Epithelial cell of prostate (primary cell): ENCODE results near the gene PORCN.
A peak's percentile ranks its signal among the peaks of the same experiment; 100 is the strongest.
"Not testable (repeated sequence)": the region's sequence is repeated elsewhere in the genome, so short reads cannot be mapped to it uniquely, and the experiment has no call there.

Experiments used
- DNase-seq: peaks from one replicate; pipeline ENCODE4 v3.0.0-alpha.2; 2011; ENCODE audit warnings: low read depth, low spot score
- H3K27ac ChIP-seq: fragments of 450-650 bp; 2 replicates; pipeline ENCODE4 v1.5.1; 2017; ENCODE audit warnings: mild to moderate bottlenecking

The PORCN gene

DNA sequence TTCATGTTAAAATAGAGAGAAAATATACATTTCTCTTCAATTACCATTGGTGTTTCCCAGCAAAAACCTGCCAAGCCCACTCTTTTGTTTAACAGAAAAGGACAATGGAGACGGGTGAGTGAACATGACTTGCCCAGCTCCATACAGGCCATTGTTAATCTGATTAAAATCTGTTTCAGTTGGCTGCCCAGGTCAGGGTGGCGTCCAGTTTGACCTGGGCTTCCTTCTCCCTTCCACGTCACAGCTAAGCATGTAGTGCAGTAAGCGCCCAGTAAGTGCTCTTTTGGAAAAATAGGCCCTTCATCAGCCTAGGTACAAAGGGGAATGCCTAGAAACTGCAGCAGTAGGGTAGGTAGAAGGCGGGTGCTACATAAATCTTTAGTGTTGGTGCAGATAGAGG is 1.5 kb upstream of the PORCN start:
- no peak for DNase-seq
- no peak overlapping the region for H3K27ac ChIP-seq

DNA sequence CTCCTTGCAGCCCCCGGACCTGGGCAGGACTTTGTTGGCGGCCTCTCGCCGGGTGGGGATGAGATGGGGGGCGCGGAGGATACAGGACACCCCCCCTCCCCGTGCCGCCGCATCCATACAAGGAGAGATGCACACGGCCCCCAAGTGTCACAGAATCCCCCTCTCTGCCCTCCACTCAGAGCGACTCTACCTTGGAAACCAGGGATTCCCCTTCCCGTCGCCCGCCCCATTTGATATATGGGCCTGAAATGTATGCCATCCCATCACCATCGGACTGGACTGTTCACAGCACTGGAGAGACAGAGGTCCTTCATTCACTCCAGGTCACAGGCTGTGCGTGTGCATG is 426 bp downstream of the PORCN start:
- DNase-seq, result no peak
- H3K27ac ChIP-seq, result peak overlapping the region; percentile 72

DNA sequence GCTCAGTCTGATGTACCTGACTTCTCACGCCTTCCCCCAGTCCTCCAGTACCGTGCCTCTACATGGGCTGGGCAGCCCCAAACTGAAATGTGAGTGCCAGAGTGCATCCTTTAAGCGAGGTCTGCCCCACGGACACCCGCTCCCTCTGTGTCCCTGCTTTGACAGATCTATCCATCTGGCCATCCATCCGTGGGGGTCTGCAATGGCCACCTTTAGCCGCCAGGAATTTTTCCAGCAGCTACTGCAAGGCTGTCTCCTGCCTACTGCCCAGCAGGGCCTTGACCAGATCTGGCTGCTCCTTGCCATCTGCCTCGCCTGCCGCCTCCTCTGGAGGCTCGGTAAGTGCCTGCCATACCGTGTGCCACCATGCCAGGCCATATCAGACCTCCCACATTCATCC is 827 bp downstream of the PORCN start:
- no peak for DNase-seq
- H3K27ac ChIP-seq, result peak overlapping the region; percentile 72

DNA sequence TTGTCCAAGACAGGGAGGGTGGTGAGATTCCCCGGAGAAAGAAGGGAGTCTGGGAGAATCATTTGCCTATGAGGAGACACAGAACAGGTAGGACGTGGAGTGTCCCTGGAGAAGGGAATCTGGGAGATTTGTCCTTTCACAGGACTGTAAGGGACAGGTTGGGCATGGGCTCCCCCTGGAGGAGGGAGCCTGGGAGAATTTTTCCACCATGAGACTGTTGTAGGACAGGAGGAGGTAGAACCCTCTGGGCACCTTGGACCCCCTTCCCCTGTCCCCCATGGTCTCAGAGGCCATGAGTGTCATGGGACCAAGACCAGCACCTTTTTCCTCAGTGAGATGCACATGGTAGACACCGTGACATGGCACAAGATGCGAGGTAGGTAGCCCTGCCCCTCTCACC is 2.8 kb downstream of the PORCN start:
- DNase-seq, result no peak
- H3K27ac ChIP-seq, result no peak overlapping the region

DNA sequence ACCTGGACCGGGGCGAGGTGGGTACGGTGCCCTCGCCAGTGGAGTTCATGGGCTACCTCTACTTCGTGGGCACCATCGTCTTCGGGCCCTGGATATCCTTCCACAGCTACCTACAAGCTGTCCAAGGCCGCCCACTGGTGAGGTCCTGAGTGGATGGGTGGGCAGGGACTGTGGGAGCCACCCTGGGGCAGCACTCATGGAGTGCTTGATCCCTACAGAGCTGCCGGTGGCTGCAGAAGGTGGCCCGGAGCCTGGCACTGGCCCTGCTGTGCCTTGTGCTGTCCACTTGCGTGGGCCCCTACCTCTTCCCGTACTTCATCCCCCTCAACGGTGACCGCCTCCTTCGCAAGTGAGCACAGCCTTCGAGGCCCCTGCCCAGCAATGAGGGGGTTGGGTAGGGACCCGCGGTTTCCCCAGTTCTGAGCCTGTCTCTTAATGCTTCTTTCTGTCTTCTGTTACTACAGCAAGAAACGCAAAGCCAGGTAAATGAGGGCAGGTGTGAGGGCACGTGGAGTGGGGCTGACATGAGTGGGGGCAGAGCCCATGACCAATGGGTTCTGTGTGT is 3.7 kb downstream of the PORCN start:
- H3K27ac ChIP-seq, result no peak overlapping the region
- no peak for DNase-seq

DNA sequence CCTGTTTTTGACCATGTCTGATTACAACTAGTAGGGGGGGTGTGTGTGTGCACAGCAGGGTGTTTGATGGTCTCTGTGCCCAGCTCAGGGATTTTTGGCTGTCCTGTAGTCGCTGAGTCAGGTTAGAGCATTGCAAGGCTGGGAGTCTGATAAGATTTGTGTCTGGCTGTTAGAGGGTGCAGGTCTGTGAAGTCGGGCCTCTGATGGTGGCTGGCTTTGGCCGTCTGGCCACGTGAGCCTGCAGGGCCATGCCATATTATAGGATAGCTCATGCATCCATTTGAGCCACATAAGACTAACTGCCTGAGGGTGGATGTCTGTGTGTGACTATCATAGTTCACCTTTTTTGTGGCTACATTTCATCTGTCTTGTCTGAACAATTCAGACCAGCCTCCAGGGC is 4.9 kb downstream of the PORCN start:
- H3K27ac ChIP-seq, result peak overlapping the region; percentile 38
- no peak for DNase-seq

DNA sequence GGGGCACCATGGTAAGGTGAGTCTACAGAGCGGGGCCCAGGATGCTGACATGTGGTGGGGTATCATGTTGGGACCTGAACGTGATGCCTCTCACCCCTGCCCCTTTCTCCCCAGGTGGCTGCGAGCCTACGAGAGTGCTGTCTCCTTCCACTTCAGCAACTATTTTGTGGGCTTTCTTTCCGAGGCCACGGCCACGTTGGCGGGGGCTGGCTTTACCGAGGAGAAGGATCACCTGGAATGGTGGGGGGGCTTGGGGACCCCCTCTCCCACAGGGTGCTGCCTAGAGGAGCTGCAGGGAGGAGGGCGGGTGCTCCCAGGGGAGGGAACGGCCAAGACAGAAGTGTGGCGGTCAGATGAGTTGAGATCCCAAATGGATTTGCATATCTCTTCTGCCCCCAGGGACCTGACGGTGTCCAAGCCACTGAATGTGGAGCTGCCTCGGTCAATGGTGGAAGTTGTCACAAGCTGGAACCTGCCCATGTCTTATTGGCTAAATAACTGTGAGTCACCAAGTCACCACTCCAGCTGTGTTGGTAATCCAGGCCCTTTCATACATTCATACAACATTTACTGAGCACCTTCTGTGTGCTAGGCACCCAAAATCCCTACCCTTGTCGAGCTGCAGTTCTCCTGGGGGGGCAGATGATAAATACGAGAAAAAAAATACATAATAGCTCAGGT is 5.5 kb downstream of the PORCN start:
- peak overlapping the region; percentile 38 for H3K27ac ChIP-seq
- DNase-seq, result no peak

DNA sequence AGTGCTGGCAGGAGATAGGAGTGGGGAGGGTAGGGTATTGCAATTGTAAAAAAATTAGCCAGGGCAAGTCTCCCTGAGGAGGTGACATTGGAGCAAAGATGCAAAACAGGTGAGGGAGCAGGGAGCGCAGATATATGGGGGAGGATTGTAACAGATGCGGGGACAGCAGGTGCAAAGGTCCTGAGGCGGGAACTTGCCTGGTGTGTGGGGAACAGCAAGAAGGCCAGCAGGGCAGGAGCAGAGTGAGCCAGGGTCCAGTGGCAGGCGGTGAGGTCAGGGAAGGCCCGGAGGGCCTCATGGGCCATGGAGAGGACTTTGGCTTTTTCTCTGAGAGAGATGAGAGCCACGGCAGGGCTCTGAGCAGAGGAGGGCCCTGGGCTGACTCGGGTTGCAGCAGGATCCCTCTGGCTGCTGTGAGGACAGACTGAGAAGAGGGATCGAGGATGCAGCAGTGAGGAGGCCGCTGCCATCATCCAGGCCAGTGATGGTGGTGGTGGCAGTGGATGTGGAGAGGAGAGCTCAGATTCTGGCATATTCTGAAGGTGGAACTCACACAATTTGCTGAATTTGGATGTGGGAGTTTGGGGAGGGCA is 6.2 kb downstream of the PORCN start:
- peak overlapping the region; percentile 38 for H3K27ac ChIP-seq
- DNase-seq, result no peak

DNA sequence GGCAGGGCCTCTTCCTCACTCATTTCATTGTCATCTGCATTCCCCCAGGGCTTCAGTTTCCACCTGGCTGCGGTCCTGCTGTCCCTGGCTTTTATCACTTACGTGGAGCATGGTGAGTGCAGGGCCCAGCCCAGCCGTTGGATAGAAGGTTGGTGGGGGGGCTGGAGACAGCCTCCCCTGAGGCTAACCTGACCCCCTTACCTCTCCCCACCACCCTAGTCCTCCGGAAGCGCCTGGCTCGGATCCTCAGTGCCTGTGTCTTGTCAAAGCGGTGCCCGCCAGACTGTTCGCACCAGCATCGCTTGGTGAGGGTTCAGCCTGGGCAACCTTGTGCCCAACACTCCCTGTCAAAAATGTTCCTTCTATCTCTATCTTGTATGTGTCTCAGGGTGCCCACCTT is 7.0 kb downstream of the PORCN start:
- DNase-seq, result no peak
- H3K27ac ChIP-seq, result no peak overlapping the region

DNA sequence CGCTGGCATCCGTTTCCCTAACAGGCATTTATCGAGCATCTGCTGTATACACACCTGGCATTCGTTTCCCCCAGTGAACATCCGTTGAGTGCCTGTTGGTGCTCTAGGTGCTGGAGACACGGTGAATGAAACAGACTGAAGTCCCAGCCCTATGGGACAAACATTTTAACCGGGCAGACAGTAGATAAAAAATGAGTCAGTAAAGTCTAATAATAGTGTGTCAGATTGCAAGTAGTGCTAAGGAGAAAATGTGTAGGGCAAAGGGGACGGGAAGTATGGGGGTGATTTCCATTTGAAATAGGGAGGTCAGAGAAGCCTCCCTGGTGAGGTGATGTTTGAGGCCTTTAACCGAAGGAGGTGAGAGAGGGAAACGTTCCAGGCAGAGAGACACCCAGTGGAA is 7.5 kb downstream of the PORCN start:
- no peak for DNase-seq
- no peak overlapping the region for H3K27ac ChIP-seq

DNA sequence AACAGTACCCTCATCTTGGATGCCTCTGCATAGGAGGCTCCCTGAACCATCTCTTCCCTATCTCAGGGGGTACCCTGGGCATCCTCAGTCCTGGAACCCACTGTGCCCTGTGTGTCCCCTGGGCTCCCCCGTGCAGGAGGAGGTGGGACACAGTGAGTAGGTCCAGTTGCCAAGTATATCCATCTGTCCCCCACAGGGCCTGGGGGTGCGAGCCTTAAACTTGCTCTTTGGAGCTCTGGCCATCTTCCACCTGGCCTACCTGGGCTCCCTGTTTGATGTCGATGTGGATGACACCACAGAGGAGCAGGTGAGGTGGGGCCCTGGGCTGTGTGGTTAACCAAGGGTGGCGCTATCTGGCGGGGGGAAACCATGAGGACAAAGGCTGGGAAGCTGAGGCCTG is 8.2 kb downstream of the PORCN start:
- no peak overlapping the region for H3K27ac ChIP-seq
- DNase-seq, result no peak

DNA sequence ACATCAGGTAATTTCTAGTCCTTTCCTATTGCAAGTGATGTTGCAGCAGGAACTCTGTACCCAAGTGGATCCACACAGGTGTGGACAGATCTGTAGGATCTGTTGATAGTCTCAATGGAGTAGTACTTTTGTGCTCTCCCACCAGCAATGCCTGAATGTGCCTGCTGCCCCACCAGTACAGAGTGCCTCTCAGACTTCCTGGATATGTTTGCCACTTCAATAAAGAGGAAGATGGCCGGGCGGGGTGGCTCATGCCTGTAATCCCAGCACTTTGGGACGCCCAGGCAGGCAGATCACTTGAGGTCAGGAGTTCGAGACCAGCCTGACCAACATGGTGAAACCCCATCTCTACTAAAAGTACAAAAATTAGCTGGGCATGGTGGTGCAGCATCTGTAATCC is 10.7 kb downstream of the PORCN start:
- not testable (repeated sequence) for DNase-seq, H3K27ac ChIP-seq

DNA sequence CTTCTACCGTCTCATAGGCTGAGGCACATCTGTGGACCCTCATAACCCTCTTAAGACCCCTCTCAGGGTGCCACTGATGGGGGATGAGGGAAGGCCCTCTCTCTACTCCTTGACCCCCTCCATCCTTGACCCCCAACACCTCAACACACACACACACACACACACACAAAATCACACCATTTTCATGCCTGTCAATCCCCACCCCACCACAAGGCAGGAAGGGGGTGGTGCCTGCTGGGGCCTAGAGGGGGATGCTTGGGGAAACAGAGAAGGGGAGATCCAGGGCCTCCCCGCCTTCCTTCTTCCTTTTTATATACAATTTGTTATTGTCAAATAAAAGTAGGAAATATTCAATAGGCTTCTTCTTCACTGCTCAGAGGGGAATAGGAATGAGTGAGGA is 11.7 kb downstream of the PORCN start:
- no peak for DNase-seq
- no peak overlapping the region for H3K27ac ChIP-seq

DNA sequence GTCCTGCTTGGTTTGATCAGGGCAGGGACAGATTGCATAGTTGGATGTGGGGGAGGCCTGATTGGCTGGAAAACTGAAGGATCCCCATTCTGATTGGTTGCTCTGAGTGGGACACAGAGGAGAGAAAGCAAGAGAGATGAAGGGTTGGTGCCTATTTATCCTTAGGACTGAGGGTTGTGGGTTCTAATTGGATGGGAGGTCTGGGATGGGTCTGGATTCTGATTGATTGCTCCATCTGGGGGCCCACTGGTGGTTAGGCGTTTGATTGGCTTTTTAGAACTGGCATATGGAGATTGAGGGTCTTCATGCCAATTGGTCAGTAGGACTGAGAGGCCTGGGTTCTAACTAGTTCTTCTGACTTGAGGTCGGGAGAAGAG is 12.2 kb downstream of the PORCN start:
- H3K27ac ChIP-seq, result peak overlapping the region; percentile 27
- DNase-seq, result no peak

DNA sequence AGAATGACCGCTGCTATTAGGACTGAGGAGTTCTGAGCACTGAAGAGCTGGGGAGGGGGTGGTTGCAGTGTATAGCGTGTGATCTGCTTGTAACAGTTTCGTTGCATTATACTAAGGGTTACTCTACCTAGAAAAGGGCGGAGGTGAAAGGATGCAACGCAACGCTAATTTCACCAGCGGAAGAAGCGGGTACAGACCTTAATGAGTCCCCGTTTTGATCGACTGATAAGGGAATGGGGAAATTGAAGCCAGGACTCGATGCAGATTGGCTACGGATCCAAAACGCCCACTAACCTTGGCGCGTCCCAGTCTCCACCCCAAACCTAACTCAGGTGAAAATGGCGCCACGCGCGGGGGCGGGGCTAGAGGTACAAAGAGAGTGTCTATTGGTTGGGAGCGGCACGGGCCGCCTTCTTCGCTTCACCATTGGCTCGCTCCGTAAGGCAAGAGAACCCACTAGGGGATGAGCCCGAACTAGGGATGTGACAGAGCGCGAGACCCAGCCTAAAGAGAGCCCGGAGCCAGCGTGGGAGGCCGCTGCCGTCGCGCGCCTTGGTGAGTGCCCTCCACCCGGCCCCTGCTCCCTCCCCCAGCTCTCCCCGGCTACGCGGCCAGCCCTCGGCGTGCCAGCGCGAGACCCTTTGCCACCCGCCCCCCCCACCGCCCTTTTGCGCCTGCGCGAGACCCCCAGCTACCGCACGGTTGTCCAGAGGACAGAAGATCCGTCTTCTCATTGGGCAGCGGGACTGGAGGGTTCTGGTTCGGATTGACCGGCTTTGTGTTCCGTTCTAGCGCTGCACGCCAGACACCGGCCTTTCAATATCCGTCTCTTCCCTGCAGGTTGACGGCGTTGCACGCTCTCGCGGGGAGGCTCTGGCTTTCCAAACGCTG is 12.8 kb downstream of the PORCN start, which contains the start of gene EBP:
Gene EBP (plus strand): TSS at position 456 of the 891 bp plus-strand sequence. CDS start 1,964 bp downstream, outside the sequence.
- peak within 1 kb of the TSS; percentile 27 for H3K27ac ChIP-seq
- no peak for DNase-seq

DNA sequence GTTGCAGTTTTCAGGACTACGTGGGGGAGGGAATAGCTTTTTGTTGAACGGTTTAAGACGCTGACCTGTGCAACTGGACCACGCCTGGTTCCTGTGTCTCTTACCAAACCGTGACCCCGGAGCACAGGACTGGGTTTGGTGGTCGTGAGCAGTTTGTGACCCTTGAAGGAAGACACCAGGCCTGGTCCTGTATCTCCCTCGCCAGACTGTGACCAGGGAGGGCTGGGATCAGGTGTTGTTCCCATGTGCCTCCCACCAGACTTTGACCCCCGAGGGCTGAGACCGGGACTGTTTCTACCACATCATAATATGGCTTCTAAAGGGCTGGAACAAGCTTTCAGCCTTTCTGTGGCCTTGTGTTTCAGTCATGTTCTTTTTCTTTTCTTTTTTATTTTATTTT is 13.5 kb downstream of the PORCN start:
- no peak for DNase-seq
- H3K27ac ChIP-seq, result peak overlapping the region; percentile 27

DNA sequence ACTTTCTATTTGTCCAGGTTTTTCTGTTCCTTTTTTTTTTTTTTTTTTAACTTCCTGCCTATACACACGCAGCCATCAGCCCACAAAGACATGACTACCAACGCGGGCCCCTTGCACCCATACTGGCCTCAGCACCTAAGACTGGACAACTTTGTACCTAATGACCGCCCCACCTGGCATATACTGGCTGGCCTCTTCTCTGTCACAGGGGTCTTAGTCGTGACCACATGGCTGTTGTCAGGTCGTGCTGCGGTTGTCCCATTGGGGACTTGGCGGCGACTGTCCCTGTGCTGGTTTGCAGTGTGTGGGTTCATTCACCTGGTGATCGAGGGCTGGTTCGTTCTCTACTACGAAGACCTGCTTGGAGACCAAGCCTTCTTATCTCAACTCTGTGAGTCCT is 14.9 kb downstream of the PORCN start:
- no peak overlapping the region for H3K27ac ChIP-seq
- DNase-seq, result no peak

DNA sequence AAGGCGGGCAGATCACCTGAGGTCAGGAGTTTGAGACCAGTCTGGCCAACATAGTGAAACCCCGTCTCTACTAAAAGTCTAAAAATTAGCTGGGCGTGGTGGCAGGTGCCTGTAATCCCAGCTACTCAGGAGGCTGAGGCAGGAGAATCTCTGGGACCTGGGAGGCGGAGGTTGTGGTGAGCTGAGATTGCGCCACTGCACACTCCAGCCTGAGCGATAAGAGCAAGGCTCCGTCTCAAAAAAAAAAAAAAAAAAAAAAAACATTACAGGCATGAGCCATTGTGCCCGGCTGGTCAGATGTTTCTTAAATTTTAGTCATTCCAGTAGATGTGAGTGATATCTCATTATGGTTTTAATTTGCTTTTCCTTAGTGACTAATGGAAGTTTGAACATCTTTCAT is 17.1 kb downstream of the PORCN start:
- H3K27ac ChIP-seq, DNase-seq: not testable (repeated sequence)

DNA sequence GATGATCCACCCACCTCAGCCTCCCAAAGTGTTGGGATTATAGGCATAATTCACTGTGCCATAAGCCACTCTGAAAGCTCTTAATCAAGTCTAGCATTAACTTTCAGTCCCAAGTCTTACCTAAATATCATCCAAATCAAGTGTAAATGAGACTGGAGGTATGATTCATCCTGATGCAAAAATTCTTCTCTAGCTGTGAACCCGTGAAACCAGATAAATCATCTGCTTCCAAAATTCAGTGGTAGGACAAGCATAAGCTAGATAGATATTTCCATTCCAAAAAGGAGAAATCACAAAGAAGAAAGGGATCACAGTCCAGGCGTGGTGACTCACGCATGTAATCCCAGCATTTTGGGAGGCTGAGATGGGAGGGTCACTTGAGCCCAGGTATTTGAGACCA is 21.9 kb downstream of the PORCN start:
- no peak for DNase-seq
- peak overlapping the region; percentile 90 for H3K27ac ChIP-seq

DNA sequence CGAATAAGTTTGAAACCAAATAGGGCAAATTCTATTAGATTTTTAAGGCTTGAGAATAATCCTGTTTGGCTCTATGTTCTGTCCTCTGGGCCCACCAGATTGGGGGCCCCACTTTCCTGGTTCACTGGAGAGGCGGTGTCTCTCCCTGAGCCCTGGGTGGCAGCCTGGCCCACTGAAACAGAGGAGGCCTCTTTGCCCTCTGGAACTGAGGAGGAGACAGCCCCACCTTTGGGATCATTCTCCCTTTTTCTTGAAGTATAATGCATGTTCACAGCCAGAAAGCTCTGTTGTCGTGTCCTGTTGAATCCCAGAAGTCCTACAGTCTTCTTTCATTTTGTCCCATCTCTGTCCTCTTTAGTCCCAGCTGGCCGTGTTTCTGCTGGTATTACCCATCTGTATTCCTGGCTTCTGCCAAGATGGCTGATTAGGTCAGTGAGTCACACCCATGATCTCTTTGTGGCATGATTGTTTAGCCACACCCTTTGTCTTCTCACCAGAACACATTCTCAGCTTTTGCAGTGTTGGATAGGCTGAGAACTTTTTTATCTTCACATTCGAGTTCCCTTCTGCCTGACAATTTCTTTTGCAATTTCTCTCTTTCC is 22.7 kb downstream of the PORCN start:
- DNase-seq, result peak; percentile 54
- peak overlapping the region; percentile 90 for H3K27ac ChIP-seq

DNA sequence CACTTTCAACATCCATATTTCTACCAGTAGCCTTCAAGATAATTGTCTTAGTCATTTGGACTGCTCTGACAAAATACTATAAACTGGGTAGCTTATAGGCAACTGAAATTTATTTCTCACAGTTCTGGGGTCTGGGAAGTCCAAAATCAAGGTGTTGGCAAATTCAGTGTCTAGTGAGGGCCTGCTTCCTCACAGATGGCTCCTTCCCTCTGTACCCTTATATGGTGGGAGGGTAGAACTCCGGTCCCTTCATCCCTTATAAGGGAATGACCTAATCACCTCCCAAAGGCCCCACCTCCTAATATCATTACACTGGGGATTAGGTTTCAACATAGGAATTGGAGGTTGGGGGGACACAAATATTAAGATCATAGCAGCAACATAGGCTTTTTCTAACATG is 23.4 kb downstream of the PORCN start:
- peak overlapping the region; percentile 90 for H3K27ac ChIP-seq
- no peak for DNase-seq
